Smooth muscle cell of the brain vasculature (primary cell): ENCODE measurements around the gene CD86.

Experiments
- DNase-seq: peaks from one replicate; pipeline ENCODE4 v3.0.0-alpha.2; 2012; ENCODE audit warnings: low read depth, low spot score

The CD86 gene

GRCh38 chr3:122091602-122092295 is 36.6 kb downstream of the CD86 start:
- no peak for DNase-seq

- no peak for DNase-seq
These were observed 37.5 kb downstream of the CD86 start for GRCh38 chr3:122092460-122093165.

- DNase-seq: no peak
These were observed 39.0 kb downstream of the CD86 start for GRCh38 chr3:122094125-122094524.

GRCh38 chr3:122094693-122095092 is 39.5 kb downstream of the CD86 start:
- DNase-seq: no peak

- no peak for DNase-seq
These were observed 42.0 kb downstream of the CD86 start for GRCh38 chr3:122097141-122097540.

GRCh38 chr3:122098611-122099010 is 43.4 kb downstream of the CD86 start:
- no peak for DNase-seq

- no peak for DNase-seq
These were observed 44.1 kb downstream of the CD86 start for GRCh38 chr3:122099255-122099654.

- DNase-seq: no peak
These were observed 44.9 kb downstream of the CD86 start for GRCh38 chr3:122100083-122100482.

GRCh38 chr3:122100591-122101463 is 45.7 kb downstream of the CD86 start:
- DNase-seq: no peak

GRCh38 chr3:122101646-122102045 is 46.5 kb downstream of the CD86 start:
- DNase-seq: no peak

GRCh38 chr3:122102191-122102935 is 47.2 kb downstream of the CD86 start:
- no peak for DNase-seq

GRCh38 chr3:122103821-122104514 is 48.8 kb downstream of the CD86 start:
- DNase-seq: no peak

GRCh38 chr3:122104515-122105194 is 49.5 kb downstream of the CD86 start:
- no peak for DNase-seq

GRCh38 chr3:122105626-122106025 is 50.5 kb downstream of the CD86 start:
- DNase-seq: no peak

- no peak for DNase-seq
These were observed 52.0 kb downstream of the CD86 start for GRCh38 chr3:122107171-122107570.

GRCh38 chr3:122111974-122112373 is 56.8 kb downstream of the CD86 start:
- DNase-seq: no peak

GRCh38 chr3:122112754-122113153 is 57.6 kb downstream of the CD86 start:
- DNase-seq: no peak

GRCh38 chr3:122123850-122124249 is 68.7 kb downstream of the CD86 start:
- no peak for DNase-seq

- DNase-seq: no peak
These were observed 77.9 kb downstream of the CD86 start for GRCh38 chr3:122132949-122133540.

GRCh38 chr3:122146466-122146865 is 91.3 kb downstream of the CD86 start:
- no peak for DNase-seq
